GM12873 (cell line): ENCODE results near the gene IL36A.

Source experiments
- TF ChIP-seq, protein P1 (sequence below): IDR thresholded peaks from 2 replicates; pipeline ENCODE4 v1.5.1; 2012; ENCODE audit warnings: low read depth, mild to moderate bottlenecking, moderate library complexity, low read length, control low read depth; ENCODE audit not compliant: insufficient read depth; ENCODE audit errors: missing control alignments

IL36A gene

DNA sequence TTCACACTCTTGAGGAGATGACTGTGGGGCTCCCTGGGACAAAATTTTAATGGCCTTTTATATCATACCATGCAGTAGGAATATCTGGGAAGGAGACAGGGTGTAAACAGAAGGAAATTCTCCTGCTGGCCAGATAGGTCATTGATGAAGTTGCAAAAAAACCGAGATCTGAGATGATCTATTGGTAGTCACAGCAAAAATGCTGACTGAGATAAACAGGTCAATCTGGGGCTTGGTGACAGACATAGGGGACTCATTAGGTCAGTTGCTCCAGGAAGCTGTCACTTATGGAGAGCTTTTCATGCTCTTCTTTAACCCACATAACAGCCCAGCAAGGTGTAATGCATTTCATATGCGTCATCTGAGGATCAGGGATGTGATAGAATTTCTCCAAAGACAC is 2.6 kb upstream of the IL36A start:
- TF ChIP-seq, protein P1, sequence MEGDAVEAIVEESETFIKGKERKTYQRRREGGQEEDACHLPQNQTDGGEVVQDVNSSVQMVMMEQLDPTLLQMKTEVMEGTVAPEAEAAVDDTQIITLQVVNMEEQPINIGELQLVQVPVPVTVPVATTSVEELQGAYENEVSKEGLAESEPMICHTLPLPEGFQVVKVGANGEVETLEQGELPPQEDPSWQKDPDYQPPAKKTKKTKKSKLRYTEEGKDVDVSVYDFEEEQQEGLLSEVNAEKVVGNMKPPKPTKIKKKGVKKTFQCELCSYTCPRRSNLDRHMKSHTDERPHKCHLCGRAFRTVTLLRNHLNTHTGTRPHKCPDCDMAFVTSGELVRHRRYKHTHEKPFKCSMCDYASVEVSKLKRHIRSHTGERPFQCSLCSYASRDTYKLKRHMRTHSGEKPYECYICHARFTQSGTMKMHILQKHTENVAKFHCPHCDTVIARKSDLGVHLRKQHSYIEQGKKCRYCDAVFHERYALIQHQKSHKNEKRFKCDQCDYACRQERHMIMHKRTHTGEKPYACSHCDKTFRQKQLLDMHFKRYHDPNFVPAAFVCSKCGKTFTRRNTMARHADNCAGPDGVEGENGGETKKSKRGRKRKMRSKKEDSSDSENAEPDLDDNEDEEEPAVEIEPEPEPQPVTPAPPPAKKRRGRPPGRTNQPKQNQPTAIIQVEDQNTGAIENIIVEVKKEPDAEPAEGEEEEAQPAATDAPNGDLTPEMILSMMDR: no peak

DNA sequence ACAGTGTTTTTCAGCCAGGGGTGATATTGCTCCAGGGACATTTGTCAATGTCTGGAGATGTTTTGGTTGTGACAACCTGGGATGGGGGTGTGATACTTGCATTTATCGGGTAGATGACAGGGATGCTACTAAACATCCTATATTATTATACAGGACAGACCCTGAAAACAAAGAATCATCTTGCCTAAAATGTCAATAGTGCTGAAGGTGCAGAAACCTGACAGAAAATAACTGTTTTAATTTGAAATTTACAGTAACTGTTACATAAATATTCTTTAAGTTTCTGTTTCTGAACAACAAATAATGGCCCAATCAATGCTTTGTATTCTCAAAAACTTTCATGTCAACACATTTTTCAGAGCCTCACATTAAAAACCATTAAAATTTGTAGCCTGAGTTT is 2.0 kb downstream of the IL36A start:
- TF ChIP-seq, protein P1: no peak

DNA sequence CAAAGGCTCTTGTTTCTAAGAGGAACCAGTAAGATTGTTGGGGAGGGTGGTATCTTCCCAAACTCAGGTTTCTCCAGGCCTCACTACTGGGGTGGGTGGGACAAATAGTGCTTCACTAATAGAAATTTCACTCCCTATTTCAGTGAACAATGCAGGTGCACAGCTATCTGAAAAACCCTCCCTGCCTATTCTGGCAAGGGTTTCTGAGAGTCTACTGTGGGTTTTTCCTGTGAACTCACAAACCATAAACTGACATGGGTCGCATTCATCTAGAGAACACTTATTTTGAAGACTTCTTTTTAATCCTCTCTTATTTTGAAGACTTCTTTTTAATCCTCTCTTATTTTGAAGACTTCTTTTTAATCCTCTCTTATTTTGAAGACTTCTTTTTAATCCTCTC is 4.4 kb downstream of the IL36A start:
- TF ChIP-seq, protein P1: no peak

DNA sequence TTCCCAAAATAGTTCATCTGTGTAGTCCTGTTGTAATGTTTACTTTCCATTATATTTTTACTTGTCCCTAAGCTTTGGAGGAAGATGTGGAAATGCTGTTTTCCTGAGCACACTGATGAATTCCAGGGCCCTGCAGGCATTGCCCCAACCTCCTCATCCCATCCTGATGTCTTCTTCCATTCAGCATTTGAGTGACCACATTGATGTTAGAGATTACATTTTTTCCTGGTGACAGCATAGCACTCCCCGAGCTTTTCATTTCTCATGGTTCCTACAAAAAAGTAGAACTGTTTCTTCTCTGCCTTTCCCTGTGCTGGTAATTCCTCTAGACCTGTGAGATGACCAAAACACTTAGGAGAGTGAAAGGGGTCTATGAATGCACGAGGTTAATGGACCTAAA is 4.8 kb downstream of the IL36A start:
- TF ChIP-seq, protein P1: no peak

DNA sequence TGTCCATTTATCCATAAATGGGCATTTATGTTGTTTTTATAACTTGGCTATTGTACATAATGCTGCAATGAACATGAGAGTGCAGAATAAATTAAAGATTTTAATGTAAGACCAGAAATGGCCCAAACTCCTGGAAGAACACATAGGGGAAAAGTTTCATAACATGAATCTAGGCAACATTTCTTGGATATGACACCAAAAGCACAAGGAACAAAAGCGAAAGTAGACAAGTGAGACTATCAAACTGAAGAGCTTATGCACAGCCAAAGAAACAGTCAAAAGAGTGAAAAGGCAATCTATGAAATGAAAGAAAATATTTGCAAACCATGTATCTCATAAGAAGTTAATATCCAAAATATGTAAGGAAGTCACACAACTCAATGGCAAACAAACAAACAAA is 5.8 kb downstream of the IL36A start:
- TF ChIP-seq, protein P1: no peak

DNA sequence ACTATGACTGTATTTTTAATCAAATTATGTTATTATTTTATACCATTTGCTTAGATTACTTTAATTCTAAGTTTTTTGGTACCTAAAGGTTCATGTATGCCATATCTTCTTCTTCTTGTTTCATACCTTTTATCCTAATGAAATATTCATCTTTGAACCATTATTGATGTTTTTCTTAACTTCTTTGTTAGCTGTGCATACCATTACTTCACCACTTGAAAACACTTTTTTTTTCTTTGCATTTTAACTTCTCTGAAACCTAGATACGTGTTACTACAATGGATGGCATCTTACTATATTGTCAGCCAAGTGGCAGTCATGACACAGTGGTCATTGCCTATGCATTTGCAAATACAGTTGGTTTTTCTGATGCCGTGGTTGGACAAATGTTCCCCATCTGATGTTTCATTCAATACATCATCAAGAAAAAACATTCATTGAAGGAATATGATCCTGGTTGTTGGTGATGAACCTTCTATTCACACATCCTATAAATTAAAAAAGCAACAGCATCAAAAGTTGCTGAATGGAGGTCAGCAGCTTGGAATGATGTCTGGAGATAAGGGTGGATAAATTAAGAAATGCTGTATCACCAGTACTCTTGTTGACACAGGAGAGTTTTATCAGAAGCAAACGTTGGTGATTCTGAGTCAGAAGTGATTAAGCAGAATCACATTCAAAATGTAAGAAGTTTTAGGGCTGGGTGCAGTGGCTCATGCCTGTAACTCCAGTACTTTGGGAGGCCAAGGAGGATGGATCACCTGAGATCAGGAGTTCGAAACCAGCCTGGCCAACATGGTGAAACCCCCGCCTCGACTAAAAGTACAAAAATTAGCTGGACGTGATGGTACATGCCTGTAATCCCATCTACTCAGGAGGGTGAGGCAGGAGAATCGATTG is 7.4 kb downstream of the IL36A start:
- TF ChIP-seq, protein P1: no peak

DNA sequence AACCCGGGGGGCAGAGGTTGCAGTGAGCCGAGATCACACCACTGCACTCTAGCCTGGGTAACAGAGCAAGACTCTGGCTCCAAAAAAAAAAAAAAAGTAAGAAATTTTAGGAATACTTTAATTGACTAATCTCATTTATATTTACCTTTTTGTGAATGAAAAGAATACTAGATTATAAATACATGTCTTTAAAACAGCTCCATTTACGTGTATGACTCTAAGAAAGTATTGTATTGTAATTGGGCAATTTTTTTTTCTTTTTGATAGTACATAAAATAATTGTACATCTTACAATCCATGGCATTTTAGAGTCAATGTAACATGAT is 8.0 kb downstream of the IL36A start:
- TF ChIP-seq, protein P1: no peak
